T-helper 22 cell (primary cell): ENCODE measurements around the gene ABCD3.
"Not testable (repeated sequence)": the region's sequence is repeated elsewhere in the genome, so short reads cannot be mapped to it uniquely, and the experiment has no call there.

ENCODE experiments used
- DNase-seq: peaks from one replicate; pipeline ENCODE4 v3.0.0-alpha.2; 2020; ENCODE audit warnings: low read depth

ABCD3 gene

GRCh38 chr1:94550800-94551241 lies 132.6 kb downstream of the ABCD3 start:
- DNase-seq = no peak

DNA sequence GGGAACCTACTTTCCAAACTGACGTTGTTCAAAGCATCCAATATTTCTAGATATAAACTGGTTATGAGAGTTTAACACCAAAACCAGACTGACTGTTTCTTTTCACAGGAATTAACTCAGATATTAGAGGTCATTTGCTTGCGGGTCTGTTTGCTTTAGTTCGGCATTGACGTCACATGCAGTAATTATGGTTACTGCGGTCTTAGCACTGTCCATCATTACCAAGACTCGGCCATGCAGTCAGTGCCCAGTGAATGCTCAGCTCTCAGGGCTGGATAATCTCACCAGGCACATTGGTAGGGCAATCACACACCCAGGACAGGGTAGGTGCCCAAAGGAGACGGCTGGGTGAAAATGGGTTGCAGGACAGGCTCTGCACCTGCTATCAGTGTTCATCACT lies 133.3 kb downstream of the ABCD3 start:
- DNase-seq = no peak

- DNase-seq = no peak
These were observed 133.9 kb downstream of the ABCD3 start for GRCh38 chr1:94552071-94552586.

DNA sequence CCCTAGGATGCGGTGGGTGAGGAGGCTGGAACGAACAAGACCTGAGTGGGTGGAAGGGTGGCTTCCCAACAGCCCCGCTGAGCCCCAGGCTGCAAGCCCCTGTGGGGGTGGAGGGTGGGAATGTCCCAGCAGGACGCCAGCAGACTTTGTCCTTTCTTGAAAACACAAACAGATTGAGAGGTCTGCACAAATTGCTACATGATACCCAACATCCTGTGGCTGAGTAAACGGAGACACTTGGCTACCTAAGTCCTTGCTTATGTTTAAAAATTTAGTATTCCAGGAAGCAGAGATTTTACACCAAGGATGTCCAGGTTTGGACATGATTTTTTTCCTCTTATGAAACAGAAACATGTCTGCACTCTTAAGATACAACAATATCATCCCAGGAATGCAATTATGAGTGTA lies 135.1 kb downstream of the ABCD3 start:
- no peak for DNase-seq

GRCh38 chr1:94553931-94554330 lies 135.7 kb downstream of the ABCD3 start:
- DNase-seq = no peak

GRCh38 chr1:94554580-94554979 lies 136.4 kb downstream of the ABCD3 start:
- no peak for DNase-seq

- DNase-seq = no peak
These were observed 136.9 kb downstream of the ABCD3 start for GRCh38 chr1:94555091-94555490.

- DNase-seq = no peak
These were observed 141.7 kb downstream of the ABCD3 start for GRCh38 chr1:94559921-94560320.

GRCh38 chr1:94560333-94560732 lies 142.1 kb downstream of the ABCD3 start:
- no peak for DNase-seq

- no peak for DNase-seq
These were observed 144.5 kb downstream of the ABCD3 start for GRCh38 chr1:94562519-94563260.

GRCh38 chr1:94565901-94566300 lies 147.7 kb downstream of the ABCD3 start:
- DNase-seq = no peak

- not testable (repeated sequence) for DNase-seq
These were observed 148.2 kb downstream of the ABCD3 start for GRCh38 chr1:94566436-94566835.

GRCh38 chr1:94567975-94568607 lies 149.9 kb downstream of the ABCD3 start:
- DNase-seq = not testable (repeated sequence)
